Measurements from ENCODE around the gene NRXN2.
A peak's percentile ranks its signal among the peaks of the same experiment; 100 is the strongest.
"Not testable (repeated sequence)": the region's sequence is repeated elsewhere in the genome, so short reads cannot be mapped to it uniquely, and the experiment has no call there.

The NRXN2 gene

DNA sequence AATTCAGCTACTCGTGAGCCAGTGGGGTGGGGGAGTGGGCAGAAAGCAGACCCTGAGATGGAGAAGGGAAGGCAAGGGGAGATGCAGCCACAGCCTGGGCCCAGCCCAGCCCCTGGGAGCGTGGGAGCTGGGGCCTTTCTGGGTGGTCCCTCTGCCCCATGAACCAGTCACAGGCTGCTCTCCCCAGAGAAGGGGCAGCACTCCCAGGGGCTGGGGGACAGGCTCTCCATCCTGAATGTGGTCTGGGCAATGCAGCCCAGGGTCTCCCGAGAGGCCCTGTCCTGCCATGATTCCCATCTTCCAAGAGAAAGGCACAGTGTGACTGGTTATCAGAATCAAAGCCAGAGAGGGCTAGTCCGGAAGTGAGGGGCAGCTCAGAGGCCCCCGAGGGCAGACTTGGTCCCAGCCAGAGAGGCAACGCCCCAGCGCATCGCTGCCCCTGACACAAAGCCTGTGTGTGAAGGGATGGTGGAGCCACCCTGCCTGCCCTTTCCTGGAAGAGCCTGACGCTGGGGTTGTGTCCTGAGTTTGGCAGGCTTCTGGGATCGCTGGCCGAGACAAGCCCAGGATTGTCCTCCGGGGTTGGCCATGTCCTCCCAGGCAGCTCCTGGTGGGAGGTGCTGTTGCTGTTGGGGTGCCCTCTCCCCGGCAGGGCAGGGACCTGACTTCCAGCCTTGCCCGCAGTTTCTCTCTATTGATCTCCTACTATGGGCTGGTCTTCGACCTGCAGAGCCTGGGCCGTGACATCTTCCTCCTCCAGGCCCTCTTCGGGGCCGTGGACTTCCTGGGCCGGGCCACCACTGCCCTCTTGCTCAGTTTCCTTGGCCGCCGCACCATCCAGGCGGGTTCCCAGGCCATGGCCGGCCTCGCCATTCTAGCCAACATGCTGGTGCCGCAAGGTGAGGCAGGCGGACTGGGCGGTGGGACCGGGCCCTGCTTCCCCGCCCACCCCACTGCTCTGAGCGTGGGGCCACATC is 155.8 kb downstream of the NRXN2 start:
- H3K36me3 Mint-ChIP-seq (ENCODE audit: low read depth), result no peaks in the 10 kb centered on the region
- no peaks in the 10 kb centered on the region for H3K27me3 Mint-ChIP-seq (ENCODE audit: low read depth)
- no peaks in the 10 kb centered on the region for H3K9me3 Mint-ChIP-seq
- no peak overlapping the region for H3K4me3 Mint-ChIP-seq
- no peak for DNase-seq (ENCODE audit: low spot score)
- H3K27ac Mint-ChIP-seq, result no peak overlapping the region
- H3K4me1 Mint-ChIP-seq (ENCODE audit: low read depth), result peaks cover 5% of the 10 kb centered on the region

DNA sequence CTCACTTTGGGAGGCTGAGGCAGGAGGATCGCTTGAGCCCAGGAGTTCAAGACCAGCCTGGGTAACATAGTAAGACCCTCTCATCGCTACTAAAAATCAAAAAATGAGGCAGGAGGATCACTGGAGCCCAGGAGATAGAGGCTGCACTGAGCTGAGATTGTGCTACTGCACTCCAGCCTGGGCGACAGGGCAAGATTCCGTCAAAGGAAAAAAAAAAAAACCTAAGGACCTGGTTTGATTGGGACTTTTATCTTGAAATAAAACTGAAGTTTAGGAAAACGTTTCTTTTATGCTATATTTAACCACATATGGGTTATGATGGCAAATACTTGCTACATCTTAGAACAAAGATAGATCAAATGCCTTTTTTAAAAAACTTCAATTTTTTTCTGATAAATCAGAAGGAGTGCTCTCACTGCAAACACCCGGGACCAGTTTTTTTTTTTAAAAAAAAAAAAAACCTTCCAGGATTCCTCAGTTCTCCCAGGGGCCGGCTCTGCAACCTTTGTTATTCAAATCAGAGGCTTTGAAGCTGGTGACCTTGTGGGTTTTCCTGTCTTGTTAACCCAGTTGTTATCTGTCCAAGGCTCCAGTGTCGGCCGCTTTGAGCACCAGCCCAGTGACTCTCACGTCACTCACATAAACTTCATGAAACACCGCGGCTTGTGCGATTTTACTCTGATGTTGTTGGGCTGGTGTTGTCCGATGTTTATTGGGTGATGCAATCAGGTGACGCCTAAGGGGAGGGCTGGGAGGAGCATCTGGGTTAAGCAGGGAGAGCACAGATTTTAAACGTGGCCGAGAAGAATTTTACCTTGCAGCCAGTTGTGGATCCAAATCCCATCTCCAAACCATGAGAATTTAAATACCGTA is 156.7 kb downstream of the NRXN2 start:
- no peaks in the 10 kb centered on the region for H3K27me3 Mint-ChIP-seq (ENCODE audit: low read depth)
- H3K9me3 Mint-ChIP-seq, result no peaks in the 10 kb centered on the region
- H3K4me3 Mint-ChIP-seq, result peak overlapping the region; percentile 29
- peak; percentile 37 for DNase-seq (ENCODE audit: low spot score)
- H3K27ac Mint-ChIP-seq, result no peak overlapping the region
- no peaks in the 10 kb centered on the region for H3K36me3 Mint-ChIP-seq (ENCODE audit: low read depth)
- peaks cover 5% of the 10 kb centered on the region for H3K4me1 Mint-ChIP-seq (ENCODE audit: low read depth)

DNA sequence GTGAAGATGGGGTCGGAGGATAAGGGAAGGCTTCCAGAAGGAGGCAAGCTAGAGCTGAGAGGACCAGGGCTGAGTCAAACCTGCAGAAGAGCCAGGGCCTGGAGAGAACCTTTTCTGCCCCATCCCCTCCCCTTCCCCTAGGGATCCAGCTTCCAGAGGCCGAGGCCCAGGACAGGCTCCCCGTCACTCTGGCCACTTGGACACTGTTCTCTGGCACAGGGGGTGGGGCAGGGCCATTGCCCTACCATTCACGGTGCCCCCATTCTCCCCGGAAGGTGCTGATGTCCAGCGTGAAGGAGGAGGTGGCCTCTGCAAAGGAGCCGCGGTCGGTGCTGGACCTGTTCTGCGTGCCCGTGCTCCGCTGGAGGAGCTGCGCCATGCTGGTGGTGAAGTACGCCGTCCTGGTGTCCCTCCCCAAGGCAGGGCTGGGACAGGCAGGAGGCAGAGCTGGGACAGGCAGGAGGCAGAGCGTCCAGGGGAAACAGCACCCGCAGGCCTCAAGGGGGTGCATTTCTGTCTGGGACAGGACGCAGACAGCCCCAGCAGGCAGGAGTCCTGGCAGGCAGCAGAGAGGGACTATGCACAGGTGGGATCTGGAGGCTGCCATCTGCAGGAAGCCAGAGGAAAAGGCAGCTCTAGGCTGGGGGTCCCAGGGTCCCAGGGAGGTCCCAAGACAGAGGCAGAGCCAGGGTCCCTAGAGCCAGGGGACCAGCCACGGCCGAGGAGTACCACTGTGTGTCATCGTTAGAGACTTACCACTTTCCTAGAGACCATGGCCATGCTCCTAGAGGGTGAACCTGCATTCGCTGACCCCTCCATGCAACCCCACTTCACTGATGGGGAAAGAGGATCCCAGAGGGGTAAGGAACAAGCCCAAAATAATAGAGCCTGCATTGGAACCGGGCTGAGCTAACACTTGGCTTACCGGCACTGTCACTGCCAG is 157.8 kb downstream of the NRXN2 start:
- H3K27me3 Mint-ChIP-seq (ENCODE audit: low read depth), result no peaks in the 10 kb centered on the region
- H3K27ac Mint-ChIP-seq, result no peak overlapping the region
- no peak for DNase-seq (ENCODE audit: low spot score)
- H3K9me3 Mint-ChIP-seq, result no peaks in the 10 kb centered on the region
- no peak overlapping the region for H3K4me3 Mint-ChIP-seq
- H3K4me1 Mint-ChIP-seq (ENCODE audit: low read depth), result peaks cover 5% of the 10 kb centered on the region
- H3K36me3 Mint-ChIP-seq (ENCODE audit: low read depth), result no peaks in the 10 kb centered on the region

DNA sequence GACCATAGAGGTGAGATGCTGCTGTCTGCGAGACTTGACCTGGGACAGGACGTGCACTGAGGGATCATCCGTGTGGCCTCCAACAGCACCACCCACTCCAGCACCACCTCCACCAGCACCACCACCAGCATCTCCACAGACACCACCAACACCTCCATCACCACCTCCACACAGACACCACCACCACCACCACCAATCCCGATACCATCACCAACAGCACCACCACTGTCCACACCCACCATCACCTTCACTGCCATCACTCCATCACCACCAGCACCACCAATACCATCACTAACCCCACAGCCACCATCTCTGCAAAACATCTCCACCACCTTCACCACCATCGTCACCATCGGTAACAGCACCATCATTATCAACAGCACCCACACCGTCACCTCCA is 158.6 kb downstream of the NRXN2 start:
- Mint-ChIP-seq H3K27me3 (ENCODE audit: low read depth) (no peaks in the 10 kb centered on the region), H3K4me1 (ENCODE audit: low read depth) (peaks cover 5% of the 10 kb centered on the region), H3K4me3 (no peak overlapping the region), H3K9me3 (no peaks in the 10 kb centered on the region), H3K27ac (no peak overlapping the region), H3K36me3 (ENCODE audit: low read depth) (no peaks in the 10 kb centered on the region)
- no peak for DNase-seq (ENCODE audit: low spot score)

DNA sequence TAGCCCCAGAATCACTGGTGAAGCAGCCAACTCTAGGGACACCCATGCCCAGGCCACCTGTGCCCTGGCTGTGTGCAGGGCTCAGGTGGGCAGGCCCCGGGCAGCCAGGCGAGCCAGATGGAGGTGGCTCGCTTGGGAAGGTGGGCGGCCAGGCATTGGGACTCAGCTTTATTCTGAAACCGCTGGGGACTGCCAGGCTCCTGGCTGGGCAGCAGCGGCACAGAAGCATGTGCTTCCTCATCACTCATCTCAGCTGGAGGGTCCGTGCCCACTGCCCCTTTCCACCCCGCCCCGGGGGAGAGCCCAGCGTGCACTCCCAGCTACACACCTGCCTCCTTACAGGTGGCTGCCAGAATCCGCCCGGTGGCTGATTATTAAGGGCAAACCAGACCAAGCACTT is 159.0 kb downstream of the NRXN2 start:
- H3K27me3 Mint-ChIP-seq (ENCODE audit: low read depth), result no peaks in the 10 kb centered on the region
- H3K4me3 Mint-ChIP-seq, result no peak overlapping the region
- H3K9me3 Mint-ChIP-seq, result no peaks in the 10 kb centered on the region
- H3K27ac Mint-ChIP-seq, result no peak overlapping the region
- no peaks in the 10 kb centered on the region for H3K36me3 Mint-ChIP-seq (ENCODE audit: low read depth)
- H3K4me1 Mint-ChIP-seq (ENCODE audit: low read depth), result peaks cover 5% of the 10 kb centered on the region
- DNase-seq (ENCODE audit: low spot score), result no peak

DNA sequence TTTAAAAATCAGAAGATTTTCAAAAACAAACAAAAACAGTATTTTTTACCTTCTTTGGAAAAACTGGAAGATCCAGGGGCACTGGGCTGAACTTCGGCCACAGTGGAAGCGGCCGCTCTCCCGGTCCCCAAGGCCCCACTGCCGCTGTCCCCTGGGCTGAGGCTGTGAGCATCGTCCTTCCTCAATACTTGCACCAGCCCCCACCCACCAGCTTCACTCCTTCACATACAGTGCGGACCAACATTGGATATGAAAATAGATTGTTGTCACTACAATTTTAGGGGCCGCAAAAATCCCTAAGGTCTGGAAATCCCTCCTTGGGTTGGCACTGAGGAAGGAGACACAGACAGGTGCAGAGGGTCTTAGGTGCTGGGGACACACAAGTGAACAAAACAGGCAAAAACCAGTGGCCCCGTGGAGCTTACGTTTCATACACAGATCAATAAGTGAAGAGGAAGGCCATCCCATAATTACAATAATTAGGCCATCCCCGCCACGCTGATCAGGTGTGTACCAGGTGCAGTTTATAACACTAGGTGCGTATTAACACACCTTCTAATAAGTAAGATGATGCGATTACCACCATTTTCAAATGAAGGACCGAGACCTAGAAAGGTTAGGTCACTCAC is 160.2 kb downstream of the NRXN2 start:
- Mint-ChIP-seq H3K27me3 (ENCODE audit: low read depth) (no peaks in the 10 kb centered on the region), H3K36me3 (ENCODE audit: low read depth) (no peaks in the 10 kb centered on the region), H3K4me3 (no peak overlapping the region), H3K27ac (no peak overlapping the region), H3K4me1 (ENCODE audit: low read depth) (peaks cover 5% of the 10 kb centered on the region), H3K9me3 (no peaks in the 10 kb centered on the region)
- no peak for DNase-seq (ENCODE audit: low spot score)

DNA sequence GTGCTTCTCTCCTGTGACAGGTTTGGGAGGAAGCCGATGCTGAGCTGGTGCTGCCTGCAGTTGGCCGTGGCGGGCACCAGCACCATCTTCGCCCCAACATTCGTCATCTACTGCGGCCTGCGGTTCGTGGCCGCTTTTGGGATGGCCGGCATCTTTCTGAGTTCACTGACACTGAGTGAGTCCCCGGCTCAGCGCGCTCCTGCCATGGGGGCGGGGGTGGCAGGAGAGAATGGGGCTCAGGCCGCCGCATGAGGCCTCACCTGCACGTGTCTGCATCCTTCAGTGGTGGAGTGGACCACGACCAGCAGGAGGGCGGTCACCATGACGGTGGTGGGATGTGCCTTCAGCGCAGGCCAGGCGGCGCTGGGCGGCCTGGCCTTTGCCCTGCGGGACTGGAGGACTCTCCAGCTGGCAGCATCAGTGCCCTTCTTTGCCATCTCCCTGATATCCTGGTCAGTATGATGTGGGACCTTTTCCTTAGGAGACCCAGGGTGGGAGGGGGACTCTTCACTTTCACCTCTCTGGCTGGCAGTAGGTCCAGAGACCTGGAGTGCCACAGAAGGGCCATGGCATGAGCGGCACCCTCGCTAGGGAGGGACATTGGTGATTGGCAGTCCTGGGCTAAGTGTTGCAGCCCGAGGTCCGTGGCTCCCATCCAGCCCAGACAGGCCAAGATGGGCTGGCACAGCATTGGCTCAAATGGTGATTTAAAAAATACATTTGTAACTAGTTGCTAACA is 160.8 kb downstream of the NRXN2 start:
- Mint-ChIP-seq H3K4me3 (no peak overlapping the region), H3K27me3 (ENCODE audit: low read depth) (no peaks in the 10 kb centered on the region), H3K36me3 (ENCODE audit: low read depth) (no peaks in the 10 kb centered on the region), H3K4me1 (ENCODE audit: low read depth) (peaks cover 5% of the 10 kb centered on the region), H3K9me3 (no peaks in the 10 kb centered on the region), H3K27ac (no peak overlapping the region)
- no peak for DNase-seq (ENCODE audit: low spot score)

DNA sequence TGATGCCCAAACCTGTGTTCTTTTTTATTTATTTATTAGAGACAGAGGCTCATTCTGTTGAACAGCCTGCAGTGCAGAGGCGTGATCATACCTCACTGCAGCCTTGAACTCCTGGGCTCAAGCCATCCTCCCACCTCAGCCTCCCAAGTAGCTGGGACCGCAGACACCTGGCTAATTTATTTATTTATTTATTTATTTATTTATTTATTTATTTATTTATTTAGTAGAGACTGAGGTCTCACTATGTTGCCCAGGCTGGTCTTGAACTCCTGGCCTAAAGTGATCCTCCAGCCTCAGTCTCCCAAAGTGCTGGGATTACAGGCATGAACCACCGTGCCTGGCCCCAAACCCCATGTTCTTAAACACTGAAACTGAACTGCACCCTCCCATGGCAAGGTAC is 161.6 kb downstream of the NRXN2 start:
- H3K4me3 Mint-ChIP-seq; H3K27ac Mint-ChIP-seq; H3K4me1 Mint-ChIP-seq (ENCODE audit: low read depth); H3K27me3 Mint-ChIP-seq (ENCODE audit: low read depth); H3K9me3 Mint-ChIP-seq; DNase-seq (ENCODE audit: low spot score); H3K36me3 Mint-ChIP-seq (ENCODE audit: low read depth): not testable (repeated sequence)

DNA sequence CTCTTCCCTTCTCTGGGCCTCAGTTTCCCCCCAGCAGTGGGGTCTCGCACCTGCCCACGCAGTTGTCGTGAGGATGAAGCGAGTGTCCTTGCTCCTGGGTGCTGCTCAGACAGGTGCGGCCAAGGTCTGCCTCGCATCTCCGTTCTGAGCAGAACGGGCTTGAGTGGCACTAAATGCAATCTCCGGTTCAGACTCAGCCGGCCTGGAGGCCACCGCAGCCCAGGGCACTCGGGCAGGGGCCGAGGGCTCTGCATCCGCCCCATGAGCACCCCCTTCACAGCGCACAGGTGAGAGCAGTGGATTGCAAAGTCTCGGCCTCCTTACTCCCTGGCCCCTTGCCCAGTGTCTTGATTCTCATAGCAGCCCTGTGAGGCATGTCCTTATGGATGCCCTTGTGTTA is 162.1 kb downstream of the NRXN2 start:
- Mint-ChIP-seq H3K9me3 (no peaks in the 10 kb centered on the region), H3K27me3 (ENCODE audit: low read depth) (no peaks in the 10 kb centered on the region), H3K36me3 (ENCODE audit: low read depth) (no peaks in the 10 kb centered on the region), H3K4me3 (no peak overlapping the region), H3K4me1 (ENCODE audit: low read depth) (no peaks in the 10 kb centered on the region), H3K27ac (no peak overlapping the region)
- DNase-seq (ENCODE audit: low spot score), result no peak

DNA sequence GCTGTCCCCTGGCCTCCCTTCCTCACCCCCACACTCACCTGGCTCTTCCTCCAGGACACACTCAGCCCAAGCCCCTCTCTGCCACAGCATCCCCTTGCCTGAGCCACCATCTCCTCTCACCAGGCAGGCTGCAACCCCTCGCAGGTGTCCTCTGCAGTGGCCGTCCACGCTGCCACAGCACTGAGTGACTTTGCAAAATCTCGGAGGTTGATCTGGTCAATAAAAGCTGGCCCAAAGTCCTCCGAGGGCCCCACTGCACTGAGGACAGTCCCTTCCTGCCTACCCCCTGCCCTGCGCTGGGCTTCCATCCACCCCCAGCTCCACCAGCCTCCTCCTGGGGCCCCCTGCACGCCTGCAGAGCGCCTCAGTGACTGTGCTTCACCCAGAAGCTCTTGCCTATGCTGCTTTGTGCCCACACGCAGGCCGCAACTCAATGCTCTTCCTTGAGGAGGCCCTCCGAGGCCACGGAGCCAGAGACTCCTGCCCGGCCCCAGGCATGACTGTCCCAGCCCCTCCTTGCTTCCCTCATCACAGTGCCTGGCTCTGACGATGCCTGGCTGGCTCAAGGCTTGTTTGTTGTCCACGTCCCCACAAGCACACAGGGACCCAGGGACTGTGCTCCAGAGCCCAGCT is 162.7 kb downstream of the NRXN2 start:
- Mint-ChIP-seq H3K27me3 (ENCODE audit: low read depth) (no peaks in the 10 kb centered on the region), H3K4me1 (ENCODE audit: low read depth) (no peaks in the 10 kb centered on the region), H3K36me3 (ENCODE audit: low read depth) (no peaks in the 10 kb centered on the region), H3K9me3 (no peaks in the 10 kb centered on the region), H3K4me3 (no peak overlapping the region), H3K27ac (no peak overlapping the region)
- DNase-seq (ENCODE audit: low spot score), result no peak

DNA sequence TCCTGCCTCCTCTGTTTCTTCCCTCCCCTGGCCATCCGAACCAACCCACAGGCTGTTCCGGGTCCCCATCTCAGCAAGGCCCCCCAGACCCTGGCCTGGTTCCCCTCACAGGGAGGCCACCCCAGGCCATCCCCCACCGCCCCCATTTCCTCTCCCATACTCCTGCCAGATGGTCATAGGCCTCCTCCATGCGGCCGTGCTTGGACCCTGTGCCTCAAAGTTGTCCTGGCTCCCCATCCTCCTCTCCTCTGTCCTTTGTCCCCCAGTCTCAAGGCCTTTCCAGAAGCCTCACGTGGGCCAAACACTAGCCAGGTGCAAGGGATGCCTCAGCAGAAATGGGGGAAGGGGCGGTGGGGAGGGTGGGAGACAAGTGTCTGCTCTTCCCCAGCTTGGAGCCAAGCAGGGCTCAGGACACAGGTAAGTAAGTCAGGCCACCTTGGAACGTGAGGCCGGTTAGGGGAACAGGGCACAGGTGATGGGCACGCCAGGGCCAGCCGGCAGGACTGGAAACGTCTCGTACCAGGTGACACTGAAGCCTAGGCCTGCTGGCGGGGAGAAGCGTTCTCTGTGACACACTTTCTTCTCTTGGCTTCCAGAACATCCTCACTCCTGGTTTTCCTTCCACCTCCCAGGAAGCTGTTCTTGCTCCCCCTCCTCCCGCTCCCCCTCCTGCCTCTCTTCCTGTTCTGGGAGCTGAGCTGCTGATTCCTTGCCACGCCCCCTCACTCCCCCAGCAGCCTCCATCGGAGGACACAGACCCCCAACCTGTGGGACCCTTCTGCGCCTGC is 163.5 kb downstream of the NRXN2 start:
- Mint-ChIP-seq H3K9me3 (no peaks in the 10 kb centered on the region), H3K36me3 (ENCODE audit: low read depth) (no peaks in the 10 kb centered on the region), H3K4me3 (no peak overlapping the region), H3K27me3 (ENCODE audit: low read depth) (no peaks in the 10 kb centered on the region), H3K27ac (no peak overlapping the region), H3K4me1 (ENCODE audit: low read depth) (no peaks in the 10 kb centered on the region)
- DNase-seq (ENCODE audit: low spot score), result no peak

DNA sequence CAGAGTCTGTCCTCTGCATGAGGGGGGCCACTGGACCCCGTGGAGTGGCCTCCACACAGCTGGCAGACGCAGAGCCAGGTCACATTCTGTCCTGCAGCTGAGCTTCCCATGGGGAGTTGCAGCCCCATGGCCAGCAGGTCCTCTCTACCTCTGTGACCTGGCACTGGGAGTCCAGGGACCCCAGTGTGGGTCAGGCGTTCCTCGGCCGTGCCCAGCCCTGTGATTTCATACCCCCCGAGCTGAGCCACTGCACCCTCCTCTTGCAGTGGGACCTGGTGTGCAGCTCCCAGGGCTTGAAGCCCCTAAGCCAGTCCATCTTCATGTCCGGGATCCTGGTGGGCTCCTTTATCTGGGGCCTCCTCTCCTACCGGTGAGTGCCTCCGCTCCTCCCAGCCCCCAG is 164.1 kb downstream of the NRXN2 start:
- H3K4me3 Mint-ChIP-seq, result no peak overlapping the region
- H3K4me1 Mint-ChIP-seq (ENCODE audit: low read depth), result no peaks in the 10 kb centered on the region
- H3K36me3 Mint-ChIP-seq (ENCODE audit: low read depth), result no peaks in the 10 kb centered on the region
- H3K27ac Mint-ChIP-seq, result no peak overlapping the region
- DNase-seq (ENCODE audit: low spot score), result no peak
- H3K27me3 Mint-ChIP-seq (ENCODE audit: low read depth), result no peaks in the 10 kb centered on the region
- H3K9me3 Mint-ChIP-seq, result no peaks in the 10 kb centered on the region

All from T-helper 2 cell treated with Interferon-gamma antibody and Interleukin-4, amounts not matched to agents 5 μg/mL and 100 μg/mL, for 36 hours (primary cell).